ENCODE measurements around the gene CDK14. TPM values are rescaled to one million over a fixed set of nuclear protein-coding genes. Genes with fewer than 3 reads are reported as not detected.

CDK14 gene
- total and polyA plus RNA-seq, 2 of the 8 experiments (the other 6 are each of a cell fraction or from before 2014, with no cell fraction given) = 5.5 to 47.3 TPM

GRCh38 chr7:91235211-91235832 is 639.2 kb downstream of the CDK14 start:
- H3K23me2 ChIP-seq (ENCODE audit: low read depth, low read length) = no peaks in the 10 kb centered on the region
- no peak overlapping the region for H3K27ac ChIP-seq (ENCODE audit: low read depth, low read length)
- no peak overlapping the region for H2BK120ac ChIP-seq (replicated peaks; ENCODE audit: low read depth, low read length)
- H4K5ac ChIP-seq (ENCODE audit: insufficient read length, low read depth, low read length) = no peak overlapping the region
- 86% methylated on average over 4 of the region's 6 CpGs; no CpG with 5 or more reads in 1 of the 2 experiments for whole genome bisulfite sequencing, 2 experiments (ENCODE audit: extremely low coverage in 1 of 2, insufficient coverage in 1 of 2, insufficient read length in 1 of 2, insufficient replicate concordance in 2 of 2, low coverage in 1 of 2, low lambda C conversion rate in 2 of 2, missing lambda C conversion rate in 1 of 2)
- H4K8ac ChIP-seq (ENCODE audit: extremely low read depth, insufficient read depth, low read length) = no peak overlapping the region
- H3K23ac ChIP-seq (ENCODE audit: insufficient read length) = no peak overlapping the region
- H3K9ac ChIP-seq (replicated peaks in 1 of 4; ENCODE audit: extremely low read depth in 1 of 4, low read depth in 3 of 4, low read length in 3 of 4) = no peak overlapping the region
- CTCF ChIA-PET (ENCODE audit: partially characterized antibody) = interaction anchor here (0.7 kb wide), 1 partner anchor 213 kb away, joined by 3 read pairs; no protein-coding TSS in a partner anchor
- no peaks in the 10 kb centered on the region for H4K20me1 ChIP-seq (replicated peaks in 1 of 2; ENCODE audit: control insufficient read depth in 1 of 2, insufficient read depth in 2 of 2, low read length in 2 of 2)
- no peak overlapping the region for H2BK12ac ChIP-seq (ENCODE audit: low read depth, low read length)
- H3K27me3 ChIP-seq (replicated peaks in 1 of 4; ENCODE audit: control insufficient read depth in 3 of 4, extremely low read depth in 1 of 4, insufficient read depth in 3 of 4, low read length in 3 of 4) = no peaks in the 10 kb centered on the region
- no peak overlapping the region for H2BK5ac ChIP-seq (ENCODE audit: low read depth, low read length)
- H3K79me2 ChIP-seq (ENCODE audit: control insufficient read depth in 1 of 2, insufficient read depth in 2 of 2, low read length in 2 of 2) = no peaks in the 10 kb centered on the region
- POLR2A ChIA-PET (ENCODE audit: partially characterized antibody) = no interaction called here
- no peak overlapping the region for H3K4me2 ChIP-seq (ENCODE audit: insufficient read depth in 1 of 2, low read depth in 2 of 2, low read length in 2 of 2)
- H3K79me1 ChIP-seq (ENCODE audit: low read depth, low read length) = no peaks in the 10 kb centered on the region
- DNase-seq (ENCODE audit: low read depth in 1 of 2, low spot score in 2 of 2) (no peak), FAIRE-seq (no peak)
- no peak overlapping the region for H2BK15ac ChIP-seq (ENCODE audit: low read length)
- no peaks in the 10 kb centered on the region for H3K4me1 ChIP-seq (replicated peaks in 1 of 4; ENCODE audit: control insufficient read depth in 3 of 4, insufficient read depth in 4 of 4, low read length in 3 of 4)
- no peak overlapping the region for H3K56ac ChIP-seq (replicated peaks; ENCODE audit: insufficient read length, low read depth, low read length)
- H3K18ac ChIP-seq (ENCODE audit: extremely low read depth, low read length) = no peak overlapping the region
- H2AFZ ChIP-seq (ENCODE audit: low read length) = no peak overlapping the region
- H3K4me3 ChIP-seq (ENCODE audit: extremely low read depth in 1 of 4, insufficient read depth in 2 of 4, low read depth in 3 of 4, low read length in 4 of 4) = no peak overlapping the region
- H3K14ac ChIP-seq (ENCODE audit: insufficient read length) = no peak overlapping the region
- no peak overlapping the region for H2BK20ac ChIP-seq (ENCODE audit: low read length)
- no peaks in the 10 kb centered on the region for H3K36me3 ChIP-seq (ENCODE audit: control insufficient read depth in 2 of 4, insufficient read depth in 4 of 4, low read length in 3 of 4)
- H3K4ac ChIP-seq (replicated peaks; ENCODE audit: insufficient read length, low read depth, low read length) = no peak overlapping the region
- H4K91ac ChIP-seq (replicated peaks; ENCODE audit: insufficient read length, low read length) = no peak overlapping the region
- H2AK5ac ChIP-seq (ENCODE audit: low read depth, low read length) = no peak overlapping the region
- H3K9me3 ChIP-seq (ENCODE audit: insufficient read depth in 2 of 2, low read depth in 1 of 2, low read length in 1 of 2) = no peaks in the 10 kb centered on the region
- TF ChIP-seq CBX5 (IDR thresholded peaks at IDR 0.05; ENCODE audit: low read depth, low read length) (no peak), GABPA (IDR thresholded peaks at IDR 0.05; ENCODE audit: borderline replicate concordance, insufficient read depth, low read length) (no peak), KDM4A (IDR thresholded peaks at IDR 0.05; ENCODE audit: low read depth, low read length, severe bottlenecking) (no peak), KDM1A (IDR thresholded peaks at IDR 0.05; ENCODE audit: borderline replicate concordance, low read length) (no peak), E2F6 (IDR thresholded peaks at IDR 0.05) (no peak), CBX8 (IDR thresholded peaks at IDR 0.05; ENCODE audit: borderline replicate concordance, low read depth, low read length) (no peak), RFX5 (IDR thresholded peaks at IDR 0.05; ENCODE audit: borderline replicate concordance, low read depth, low read length) (no peak), HDAC6 (IDR thresholded peaks at IDR 0.05; ENCODE audit: low read depth, low read length) (no peak), JUND (IDR thresholded peaks at IDR 0.05; ENCODE audit: low read length) (no peak), CHD2 (IDR thresholded peaks at IDR 0.05; ENCODE audit: low read length) (no peak), ZNF274 (IDR thresholded peaks at IDR 0.05; ENCODE audit: borderline replicate concordance, extremely low read depth, low read length) (no peak), RBBP5 (IDR thresholded peaks at IDR 0.05; ENCODE audit: borderline replicate concordance, low read depth, low read length) (no peak), EGR1 (IDR thresholded peaks at IDR 0.05; ENCODE audit: borderline replicate concordance, low read depth, low read length) (no peak), CHD1 (IDR thresholded peaks at IDR 0.05; ENCODE audit: low read depth, low read length) (no peak)
